Vagina (tissue), 2 donors: ENCODE measurements around the gene EPS15. TPM values are rescaled to one million over a fixed set of nuclear protein-coding genes. Genes with fewer than 3 reads are reported as not detected.

Experiments used
- DNase-seq, 2 donors: peaks; one replicate each; pipeline ENCODE4 v3.0.0-alpha.2; 2017; ENCODE audit errors: extremely low spot score in 2 of 2
- H3K27ac ChIP-seq: fragments of 200-600 bp; sonication (generic); one replicate; pipeline ENCODE4 v1.5.1; 2019
- H3K27me3 ChIP-seq: fragments of 200-600 bp; sonication (generic); one replicate; pipeline ENCODE4 v1.5.1; 2019
- H3K36me3 ChIP-seq, 2 donors: fragments of 200-600 bp; sonication (generic); one replicate each; pipeline ENCODE4 v1.5.1; 2017 to 2019
- H3K4me1 ChIP-seq: fragments of 200-600 bp; sonication (generic); one replicate; pipeline ENCODE4 v1.5.1; 2019
- H3K4me3 ChIP-seq, 2 donors: fragments of 200-600 bp; sonication (generic); 1 replicate in 1 of 2; 2 replicates in 1 of 2; pipeline ENCODE4 v1.5.1; 2016 to 2019
- H3K9me3 ChIP-seq: fragments of 200-600 bp; sonication (generic); one replicate; pipeline ENCODE4 v1.5.1; 2019
- POLR2A ChIP-seq, 2 donors: fragments of 450-650 bp; IDR thresholded peaks; one replicate each; pipeline ENCODE4 v1.6.1; 2017; ENCODE audit warnings: antibody characterized with exemption in 2 of 2, mild to moderate bottlenecking in 2 of 2, moderate library complexity in 2 of 2
- POLR2AphosphoS5 ChIP-seq, 2 donors: sonication (generic); formaldehyde crosslinking; IDR thresholded peaks; one replicate each; pipeline ENCODE4 v1.9.0; 2017; ENCODE audit warnings: antibody characterized with exemption in 2 of 2, mild to moderate bottlenecking in 2 of 2, low read depth in 1 of 2; ENCODE audit not compliant: insufficient read depth in 1 of 2
- intact Hi-C: fragments of 100-400 bp; cut with DNase I; formaldehyde crosslinking; loops from one replicate; pipeline ENCODE4 v1.15.1; 2023
- total RNA-seq: library from RNA; depleted of rRNA; stranded (reverse); fragments of >200 nt; gene quantifications from one replicate; pipeline ENCODE4 v1.2.3, GENCODE V29; 2016
- TF ChIP-seq, protein P1 (sequence below), 3 experiments: fragments of 450-650 bp in 2 of 3; fragments of 200-600 bp in 1 of 3; sonication (generic) in 1 of 3; IDR thresholded peaks; one replicate each; pipeline ENCODE4 v1.5.1; 2017 to 2019; ENCODE audit warnings: antibody characterized with exemption in 3 of 3, mild to moderate bottlenecking in 2 of 3, moderate library complexity in 2 of 3

The EPS15 gene
- total RNA-seq, 1 donor from 2014 or later, result 70.5 TPM

DNA sequence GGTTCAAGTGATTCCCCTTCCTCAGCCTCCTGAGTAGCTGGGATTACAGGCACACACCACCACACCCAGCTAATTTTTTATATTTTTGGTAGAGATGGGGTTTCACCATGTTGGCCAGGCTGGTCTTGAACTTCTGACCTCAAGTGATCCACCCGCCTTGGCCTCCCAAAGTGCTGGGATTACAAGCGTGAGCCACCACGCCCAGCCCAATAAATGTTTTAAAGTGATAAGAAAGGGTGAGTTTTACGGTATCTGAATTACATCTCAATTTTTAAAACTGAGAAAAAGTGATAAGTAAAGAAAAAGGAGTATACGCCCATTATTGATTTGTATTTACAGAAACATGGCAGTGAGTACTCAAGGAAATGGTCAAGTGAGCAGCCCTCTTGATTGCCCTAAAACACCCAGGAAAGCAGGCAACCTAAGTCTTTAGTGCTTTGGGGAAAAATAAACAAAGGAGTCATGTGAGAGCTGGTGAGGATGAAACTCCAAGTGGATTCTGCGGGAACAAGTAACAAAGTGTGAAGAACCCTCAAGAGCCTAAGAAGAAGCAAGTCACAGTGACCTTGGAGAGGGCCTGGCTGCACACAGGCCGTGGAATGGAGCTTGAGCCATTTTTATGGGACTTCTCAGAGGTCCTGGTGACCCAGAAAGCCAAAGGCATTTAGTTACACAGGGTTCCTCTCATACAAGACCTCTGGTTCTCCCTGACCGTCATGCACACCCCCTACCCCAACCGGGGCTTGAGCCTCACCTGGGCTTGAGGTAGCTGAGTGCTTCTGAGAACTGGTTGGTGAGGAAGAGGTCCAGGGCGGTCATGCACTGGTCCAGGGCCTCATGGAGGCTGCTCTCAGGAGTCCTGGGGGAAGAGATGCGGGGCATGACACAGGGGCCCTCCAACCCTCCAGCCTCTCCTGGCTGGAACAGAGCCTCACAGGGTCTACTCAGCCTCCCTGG is 197.8 kb downstream of the EPS15 start:
- DNase-seq, result no peak
- H3K4me3 ChIP-seq, result no peak overlapping the region
- peak overlapping the region; percentile 37 for H3K27ac ChIP-seq
- intact Hi-C loops, result no loop called here
- no peaks in the 10 kb centered on the region for H3K36me3 ChIP-seq
- H3K27me3 ChIP-seq, result no peaks in the 10 kb centered on the region
- H3K4me1 ChIP-seq, result peaks cover 9% of the 10 kb centered on the region
- TF ChIP-seq, protein P1, sequence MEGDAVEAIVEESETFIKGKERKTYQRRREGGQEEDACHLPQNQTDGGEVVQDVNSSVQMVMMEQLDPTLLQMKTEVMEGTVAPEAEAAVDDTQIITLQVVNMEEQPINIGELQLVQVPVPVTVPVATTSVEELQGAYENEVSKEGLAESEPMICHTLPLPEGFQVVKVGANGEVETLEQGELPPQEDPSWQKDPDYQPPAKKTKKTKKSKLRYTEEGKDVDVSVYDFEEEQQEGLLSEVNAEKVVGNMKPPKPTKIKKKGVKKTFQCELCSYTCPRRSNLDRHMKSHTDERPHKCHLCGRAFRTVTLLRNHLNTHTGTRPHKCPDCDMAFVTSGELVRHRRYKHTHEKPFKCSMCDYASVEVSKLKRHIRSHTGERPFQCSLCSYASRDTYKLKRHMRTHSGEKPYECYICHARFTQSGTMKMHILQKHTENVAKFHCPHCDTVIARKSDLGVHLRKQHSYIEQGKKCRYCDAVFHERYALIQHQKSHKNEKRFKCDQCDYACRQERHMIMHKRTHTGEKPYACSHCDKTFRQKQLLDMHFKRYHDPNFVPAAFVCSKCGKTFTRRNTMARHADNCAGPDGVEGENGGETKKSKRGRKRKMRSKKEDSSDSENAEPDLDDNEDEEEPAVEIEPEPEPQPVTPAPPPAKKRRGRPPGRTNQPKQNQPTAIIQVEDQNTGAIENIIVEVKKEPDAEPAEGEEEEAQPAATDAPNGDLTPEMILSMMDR (IDR thresholded peaks at IDR 0.05), result no peak
- no peak for TF ChIP-seq POLR2A (IDR thresholded peaks at IDR 0.05)
- no peak for TF ChIP-seq POLR2AphosphoS5 (IDR thresholded peaks at IDR 0.05; ENCODE audit: insufficient read depth in 1 of 2, low read depth in 1 of 2)
- H3K9me3 ChIP-seq, result no peaks in the 10 kb centered on the region

DNA sequence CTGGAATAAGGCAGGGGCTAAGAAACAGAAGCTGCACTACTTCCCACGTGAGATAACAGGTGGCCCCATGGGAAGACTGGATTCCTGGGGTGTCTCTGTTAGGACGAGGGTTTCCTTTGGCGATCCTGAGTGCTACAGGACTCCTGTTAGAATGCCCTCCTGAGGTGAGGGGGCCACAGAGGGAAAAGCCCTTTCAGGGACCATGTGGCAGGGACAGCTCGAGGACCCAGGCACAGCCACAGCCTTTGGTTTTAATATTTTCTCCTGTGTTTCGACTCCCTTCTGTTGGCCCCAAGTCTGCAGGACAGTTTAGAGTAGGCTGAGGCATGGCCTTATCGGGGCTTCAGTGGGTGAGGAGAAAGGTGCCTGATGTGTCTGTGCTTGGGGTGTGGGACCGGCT is 201.3 kb downstream of the EPS15 start:
- no peaks in the 10 kb centered on the region for H3K27me3 ChIP-seq
- H3K4me3 ChIP-seq, result no peak overlapping the region
- intact Hi-C loops, result no loop called here
- no peaks in the 10 kb centered on the region for H3K36me3 ChIP-seq
- TF ChIP-seq POLR2AphosphoS5 (IDR thresholded peaks at IDR 0.05; ENCODE audit: insufficient read depth in 1 of 2, low read depth in 1 of 2) (no peak), POLR2A (IDR thresholded peaks at IDR 0.05) (no peak)
- TF ChIP-seq, protein P1 (IDR thresholded peaks at IDR 0.05), result no peak
- H3K4me1 ChIP-seq, result peaks cover 41% of the 10 kb centered on the region
- DNase-seq, result no peak
- no peak overlapping the region for H3K27ac ChIP-seq
- no peaks in the 10 kb centered on the region for H3K9me3 ChIP-seq

DNA sequence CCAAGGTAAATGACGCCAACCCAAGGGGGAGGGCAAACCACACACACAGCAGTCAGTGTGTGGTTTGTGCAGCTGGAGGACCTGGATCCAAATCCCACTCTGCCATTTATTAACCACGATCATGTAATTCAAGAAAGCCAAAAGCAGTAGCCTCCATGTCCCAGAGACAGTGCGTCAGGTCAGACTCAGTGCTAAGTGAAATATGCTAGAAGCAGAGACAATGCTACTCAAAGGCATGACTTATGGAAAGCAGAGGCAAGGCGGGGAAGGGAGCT is 202.3 kb downstream of the EPS15 start:
- no peak for DNase-seq
- intact Hi-C loops, result no loop called here
- no peaks in the 10 kb centered on the region for H3K9me3 ChIP-seq
- no peak overlapping the region for H3K4me3 ChIP-seq
- no peak overlapping the region for H3K27ac ChIP-seq
- TF ChIP-seq POLR2A (IDR thresholded peaks at IDR 0.05) (no peak), POLR2AphosphoS5 (IDR thresholded peaks at IDR 0.05; ENCODE audit: insufficient read depth in 1 of 2, low read depth in 1 of 2) (no peak)
- TF ChIP-seq, protein P1 (IDR thresholded peaks at IDR 0.05), result no peak
- peaks cover 39% of the 10 kb centered on the region for H3K4me1 ChIP-seq
- H3K36me3 ChIP-seq, result no peaks in the 10 kb centered on the region
- no peaks in the 10 kb centered on the region for H3K27me3 ChIP-seq

DNA sequence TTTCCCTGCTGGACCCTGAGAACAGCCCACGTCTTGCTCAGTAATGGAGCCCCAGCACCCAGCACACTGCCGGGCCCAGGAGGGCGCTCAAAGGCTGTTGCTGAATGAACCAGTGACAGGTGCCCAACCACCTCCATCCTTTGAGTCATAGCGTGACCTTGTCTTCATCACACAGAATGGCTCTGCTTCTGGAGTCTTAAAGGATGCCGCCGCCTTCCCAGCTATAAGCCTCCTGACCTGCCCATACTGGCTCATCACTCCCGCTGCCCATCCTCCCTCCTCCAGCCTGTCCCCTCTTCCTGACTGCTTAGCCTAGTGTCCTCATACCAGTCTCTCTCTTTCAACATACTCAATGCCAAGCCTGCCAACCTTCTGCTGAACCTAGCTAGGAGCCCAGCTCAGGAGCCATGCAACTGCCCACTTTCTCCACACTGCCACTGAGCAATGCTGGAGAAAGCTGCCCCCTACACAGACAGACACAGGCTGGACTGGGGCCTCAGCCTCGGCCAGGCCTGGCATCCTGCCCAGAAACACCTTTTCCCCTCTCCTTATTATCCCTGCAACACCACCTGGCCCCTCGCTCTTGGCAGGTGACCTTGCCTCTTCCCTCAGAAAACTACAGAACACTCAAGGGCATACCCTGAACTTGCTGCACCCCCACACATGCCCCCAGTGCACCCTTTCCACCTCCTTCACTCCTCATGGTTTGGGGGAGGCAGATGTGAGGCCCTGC is 202.8 kb downstream of the EPS15 start:
- no peak overlapping the region for H3K27ac ChIP-seq
- intact Hi-C loops, result no loop called here
- H3K36me3 ChIP-seq, result no peaks in the 10 kb centered on the region
- H3K27me3 ChIP-seq, result no peaks in the 10 kb centered on the region
- no peak for DNase-seq
- no peaks in the 10 kb centered on the region for H3K9me3 ChIP-seq
- TF ChIP-seq, protein P1 (IDR thresholded peaks at IDR 0.05), result no peak
- TF ChIP-seq POLR2A (IDR thresholded peaks at IDR 0.05) (no peak), POLR2AphosphoS5 (IDR thresholded peaks at IDR 0.05; ENCODE audit: insufficient read depth in 1 of 2, low read depth in 1 of 2) (no peak)
- no peak overlapping the region for H3K4me3 ChIP-seq
- H3K4me1 ChIP-seq, result peaks cover 36% of the 10 kb centered on the region

DNA sequence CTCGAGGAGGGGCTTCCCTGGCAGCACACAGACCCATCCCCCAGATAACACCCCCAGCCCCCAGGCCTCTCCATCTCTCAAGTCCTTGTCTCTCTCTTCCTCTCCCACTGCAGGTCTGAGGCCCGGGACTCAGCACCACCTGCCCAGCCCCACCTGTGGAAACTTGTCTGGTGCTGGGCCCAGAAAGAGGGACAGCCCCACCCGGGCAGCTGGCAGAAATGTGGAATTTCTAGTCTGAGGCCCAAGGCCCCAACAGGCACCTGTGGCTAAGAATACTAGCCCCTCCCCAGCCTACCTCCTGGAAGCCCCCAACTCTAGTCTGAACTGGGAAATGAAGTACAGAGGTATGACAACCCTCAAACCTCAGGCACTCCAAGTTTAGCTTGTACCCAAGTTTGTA is 204.1 kb downstream of the EPS15 start:
- TF ChIP-seq POLR2AphosphoS5 (IDR thresholded peaks at IDR 0.05; ENCODE audit: insufficient read depth in 1 of 2, low read depth in 1 of 2) (no peak), POLR2A (IDR thresholded peaks at IDR 0.05) (no peak)
- TF ChIP-seq, protein P1 (IDR thresholded peaks at IDR 0.05), result no peak
- DNase-seq, result no peak
- Histone ChIP-seq H3K27me3 (no peaks in the 10 kb centered on the region), H3K27ac (peak overlapping the region; percentile 82), H3K4me1 (peaks cover 36% of the 10 kb centered on the region), H3K36me3 (no peaks in the 10 kb centered on the region), H3K9me3 (no peaks in the 10 kb centered on the region), H3K4me3 (no peak overlapping the region)
- intact Hi-C loops, result no loop called here
